GM12878 (cell line): ENCODE data around the gene JOSD2. TPM values are rescaled to one million over a fixed set of nuclear protein-coding genes. Genes with fewer than 3 reads are reported as not detected.
A peak's percentile ranks its signal among the peaks of the same experiment; 100 is the strongest.

ENCODE experiments used
- ATAC-seq: fragments of 200-7000 bp; cut with Tn5 transposase; 3 replicates; pipeline ENCODE4 v1.9.1; 2020; ENCODE audit warnings: mild to moderate bottlenecking, moderate library complexity
- BruUV-seq: library from RNA; stranded (reverse); fragments of 400-500 nt; replicated peaks from 2 replicates; lab custom pipeline; 2021; lab: Mats Ljungman, UMichigan
- CTCF ChIA-PET: fragments of 300-600 bp; sonication (Branson Sonifier 250); formaldehyde crosslinking; extraction: SDS; loops from one replicate; lab custom pipeline; 2021; ENCODE audit warnings: inconsistent platforms; lab: Yijun Ruan, JAX
- POLR2A ChIA-PET: fragments of 350-600 bp; formaldehyde crosslinking; extraction: SDS; loops from one replicate; lab custom pipeline; 2021; ENCODE audit warnings: inconsistent platforms; lab: Charles Lee
- RAD21 ChIA-PET: fragments of 300-600 bp; sonication (Branson Sonifier 250); formaldehyde crosslinking; loops from one replicate; lab custom pipeline; 2023; ENCODE audit warnings: antibody characterized with exemption; ENCODE audit not compliant: unreplicated experiment; lab: Charles Lee
- SMC1A ChIA-PET: fragments of 300-600 bp; sonication (Branson Sonifier 250); formaldehyde crosslinking; loops from one replicate; lab custom pipeline; 2023; ENCODE audit not compliant: unreplicated experiment, uncharacterized antibody; lab: Charles Lee
- DNase-seq: peaks from one replicate; pipeline ENCODE4 v3.0.0-alpha.2; 2011; ENCODE audit warnings: low read depth, low spot score
- FAIRE-seq: peaks from 3 replicates; lab custom pipeline; 2011; peaks lifted over from hg19 to GRCh38; lab: Jason Lieb, UNC
- H2AFZ ChIP-seq: 2 replicates; pipeline ENCODE4 v1.6.0; 2011; ENCODE audit warnings: low read depth, low read length, control low read depth; ENCODE audit not compliant: control insufficient read depth
- H3K27ac ChIP-seq: 2 replicates; pipeline ENCODE4 v1.5.1; 2011; ENCODE audit warnings: control low read depth; ENCODE audit not compliant: control insufficient read depth, insufficient read depth
- H3K27me3 ChIP-seq, 2 experiments: replicated peaks in 1 of 2; 2 replicates each; pipeline versions ENCODE4 v1.6.0 to v1.6.1; 2011; ENCODE audit warnings: low read length in 1 of 2; ENCODE audit not compliant: control insufficient read depth in 2 of 2, insufficient read depth in 2 of 2
- H3K36me3 ChIP-seq, 2 experiments: 2 replicates each; pipeline ENCODE4 v1.5.1; 2011; ENCODE audit warnings: low read length in 1 of 2; ENCODE audit not compliant: control insufficient read depth in 2 of 2, insufficient read depth in 2 of 2
- H3K4me1 ChIP-seq: 2 replicates; pipeline ENCODE4 v1.6.1; 2011; ENCODE audit warnings: mild to moderate bottlenecking, low read length, moderate library complexity, mixed read lengths; ENCODE audit not compliant: control insufficient read depth, insufficient read depth
- H3K4me2 ChIP-seq: 2 replicates; pipeline ENCODE4 v1.6.0; 2011; ENCODE audit warnings: control low read depth; ENCODE audit not compliant: control insufficient read depth, insufficient read depth
- H3K4me3 ChIP-seq: fragments of 200-600 bp; sonication (generic); 2 replicates; pipeline ENCODE4 v1.5.1; 2016
- H3K79me2 ChIP-seq: 2 replicates; pipeline ENCODE4 v1.6.0; 2011; ENCODE audit warnings: low read length; ENCODE audit not compliant: control insufficient read depth, insufficient read depth
- H3K9ac ChIP-seq: 2 replicates; pipeline ENCODE4 v1.8.0; 2011; ENCODE audit warnings: low read length, control low read depth, mixed read lengths; ENCODE audit not compliant: control insufficient read depth, insufficient read depth
- H3K9me3 ChIP-seq: replicated peaks from 3 replicates; pipeline ENCODE4 v1.5.1; 2011; ENCODE audit warnings: mild to moderate bottlenecking, low read length; ENCODE audit not compliant: control insufficient read depth, insufficient read depth
- H4K20me1 ChIP-seq: 2 replicates; pipeline ENCODE4 v1.6.0; 2011; ENCODE audit not compliant: control insufficient read depth, insufficient read depth
- ESRRA ChIP-seq: IDR thresholded peaks from 2 replicates; pipeline ENCODE4 v1.6.1; 2012; ENCODE audit warnings: mild to moderate bottlenecking, low read length, improper control_type of control experiment
- GATAD2B ChIP-seq: fragments of 450-650 bp; conservative IDR thresholded peaks from 2 replicates; pipeline ENCODE4 v1.6.1; 2017; ENCODE audit warnings: low read depth, mild to moderate bottlenecking, moderate library complexity
- PKNOX1 ChIP-seq: fragments of 450-650 bp; IDR thresholded peaks from 2 replicates; pipeline ENCODE4 v1.6.1; 2016; ENCODE audit warnings: mild to moderate bottlenecking
- WGBS: methylation state at CpG from one replicate; pipeline ENCODE4 v1.1.6; 2016; ENCODE audit warnings: low lambda C conversion rate; ENCODE audit not compliant: insufficient replicate concordance, insufficient coverage; ENCODE audit errors: missing lambda C conversion rate; 5-methylcytosine and 5-hydroxymethylcytosine counted together
- in situ Hi-C: fragments of 300-500 bp; cut with MboI; formaldehyde crosslinking; loops from 9 replicates; pipeline ENCODE4 v1.14.3; 2018; ENCODE audit warnings: mixed read lengths
- intact Hi-C: fragments of 100-400 bp; cut with micrococcal nuclease; formaldehyde crosslinking; loops from one replicate; pipeline ENCODE4 v1.14.2; 2022; ENCODE audit not compliant: unreplicated experiment
- polyA plus RNA-seq, 11 experiments: library from polyadenylated mRNA; depleted of rRNA in 4 of 11; unstranded in 6 of 11; stranded (reverse) in 5 of 11; fragments of >200 nt; fragmentation: Nextera tagmentation in 4 of 11; fragmentation: Illumina TruSeq in 1 of 11; extraction: Ambion mirVana in 4 of 11; extraction: Trizol in 1 of 11; gene quantifications; 1 replicate in 1 of 11; 2 replicates in 10 of 11; pipeline versions ENCODE4 v1.2.1 to v1.2.3, GENCODE V29; 2011 to 2016; ENCODE audit warnings: inconsistent platforms in 2 of 11, missing spikeins in 2 of 11, low read depth in 1 of 11
- total RNA-seq, 4 experiments: library from RNA; depleted of rRNA in 3 of 4; stranded (reverse); fragments of >200 nt in 3 of 4; fragmentation: Illumina TruSeq in 1 of 4; extraction: Trizol in 1 of 4; gene quantifications; 2 replicates each; pipeline versions ENCODE4 v1.2.1 to v1.2.3, GENCODE V29; 2013 to 2021

Gene JOSD2
- total and polyA plus RNA-seq, 10 of the 15 experiments (the other 5 are each of a cell fraction or from before 2014, with no cell fraction given) = 0.91 to 26.7 (median 13.0) TPM

DNA sequence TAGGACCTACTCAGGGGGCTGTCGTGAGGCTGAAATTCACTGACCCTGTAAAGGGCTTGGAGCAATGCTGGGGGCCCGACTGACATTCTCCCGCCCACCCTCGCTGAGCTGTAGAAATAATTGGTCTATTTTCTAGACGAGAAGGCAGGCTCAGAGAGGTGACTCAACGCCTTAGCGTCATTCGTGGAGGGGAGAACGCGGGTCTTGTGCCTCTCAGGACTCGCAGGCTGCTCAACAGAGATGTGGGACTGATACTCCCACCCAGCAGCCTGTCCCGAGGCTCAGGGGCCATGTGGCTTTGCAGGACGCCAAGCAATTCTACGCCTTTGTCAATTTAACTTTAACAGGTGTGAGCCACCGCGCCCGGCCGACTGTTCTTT is 26.3 kb upstream of the JOSD2 start:
- Histone ChIP-seq H3K27me3 (no peaks in the 10 kb centered on the region), H2AFZ (no peak overlapping the region), H4K20me1 (no peaks in the 10 kb centered on the region), H3K9me3 (peaks cover 7% of the 10 kb centered on the region; the same call in 2 of the 3 replicates)
- DNase-seq = no peak
- CTCF ChIA-PET = interaction anchor here (0.7 to 8.6 kb wide), 15 partner anchors 13 to 385 kb away, joined by 3 to 117 read pairs (median 5); no protein-coding TSS in a partner anchor
- TF ChIP-seq PKNOX1 (no peak), GATAD2B (no peak), ESRRA (no peak)
- TF ChIP-seq, all 136 proteins: peak for 0
- H3K4me1 ChIP-seq = peaks cover 8% of the 10 kb centered on the region
- 52% methylated on average over 18 of the region's 18 CpGs for WGBS
- FAIRE-seq (no peak), ATAC-seq (peak; percentile 17; the same call in 1 of the 3 replicates)
- H3K27ac ChIP-seq = no peak overlapping the region
- H3K4me2 ChIP-seq = no peak overlapping the region
- in situ Hi-C loops (loop anchor here (5.0 to 10.0 kb wide), 2 partner anchors 250 to 388 kb away; no protein-coding TSS in a partner anchor), intact Hi-C loops (loop anchor here (1.0 to 10.0 kb wide), 3 partner anchors 182 to 385 kb away; no protein-coding TSS in a partner anchor)
- no peak overlapping the region for H3K4me3 ChIP-seq
- ChIA-PET SMC1A (interaction anchor here (0.8 to 2.5 kb wide), 6 partner anchors 8 to 244 kb away, joined by 3 to 16 read pairs (median 4); no protein-coding TSS in a partner anchor), RAD21 (interaction anchor here (1.1 to 2.5 kb wide), 6 partner anchors 19 to 385 kb away, joined by 3 to 13 read pairs (median 8); no protein-coding TSS in a partner anchor), POLR2A (interaction anchor here (0.5 kb wide), 1 partner anchor 183 kb away, joined by 3 read pairs; no protein-coding TSS in a partner anchor)
- H3K9ac ChIP-seq = no peak overlapping the region
- no peaks in the 10 kb centered on the region for H3K79me2 ChIP-seq
- no peaks in the 10 kb centered on the region for H3K36me3 ChIP-seq
- BruUV-seq = no TSS peak
